A673 (cell line): ENCODE data around the gene CRISPLD2. TPM values are rescaled to one million over a fixed set of nuclear protein-coding genes. Genes with fewer than 3 reads are reported as not detected.

Experiments
- BruUV-seq: library from RNA; stranded (reverse); fragments of 400-500 nt; replicated peaks from 2 replicates; lab custom pipeline; 2021; lab: Mats Ljungman, UMichigan
- CTCF ChIA-PET: fragments of 300-600 bp; sonication (Branson Sonifier 250); formaldehyde crosslinking; loops from one replicate; lab custom pipeline; 2022; ENCODE audit warnings: antibody characterized with exemption; lab: Charles Lee
- POLR2A ChIA-PET: fragments of 300-600 bp; sonication (Branson Sonifier 250); formaldehyde crosslinking; loops from one replicate; lab custom pipeline; 2022; ENCODE audit warnings: antibody characterized with exemption; ENCODE audit not compliant: low non-redundant PET; lab: Charles Lee
- DNase-seq: peaks from one replicate; pipeline ENCODE4 v3.0.0-alpha.2; 2015; ENCODE audit warnings: low spot score
- H3K27ac ChIP-seq: fragments of 200-600 bp; sonication (generic); 2 replicates; pipeline ENCODE4 v1.5.1; 2016; ENCODE audit warnings: mixed run types, low read depth, mild to moderate bottlenecking, mixed read lengths, antibody characterized with exemption, low read length; ENCODE audit not compliant: poor library complexity, severe bottlenecking
- H3K27me3 ChIP-seq: fragments of 200-600 bp; sonication (generic); replicated peaks from 2 replicates; pipeline ENCODE4 v1.6.1; 2017; ENCODE audit warnings: mixed run types, low read depth, mild to moderate bottlenecking, mixed read lengths, antibody characterized with exemption, low read length; ENCODE audit not compliant: insufficient read depth, poor library complexity
- H3K36me3 ChIP-seq: fragments of 200-600 bp; sonication (generic); 2 replicates; pipeline ENCODE4 v1.6.1; 2016; ENCODE audit warnings: mixed run types, mild to moderate bottlenecking, mixed read lengths, antibody characterized with exemption, low read length; ENCODE audit not compliant: insufficient read depth, poor library complexity, severe bottlenecking
- H3K4me1 ChIP-seq: fragments of 200-600 bp; sonication (generic); 2 replicates; pipeline ENCODE4 v1.6.1; 2017; ENCODE audit warnings: mixed run types, mild to moderate bottlenecking, mixed read lengths, antibody characterized with exemption, low read length; ENCODE audit not compliant: insufficient read depth, poor library complexity, severe bottlenecking
- H3K4me3 ChIP-seq: fragments of 200-600 bp; sonication (generic); 2 replicates; pipeline ENCODE4 v1.5.1; 2016; ENCODE audit warnings: low read depth, mixed run types, mild to moderate bottlenecking, mixed read lengths, low read length; ENCODE audit not compliant: poor library complexity, severe bottlenecking
- H3K9me3 ChIP-seq: fragments of 200-600 bp; sonication (generic); 2 replicates; pipeline ENCODE4 v1.6.1; 2016; ENCODE audit warnings: mixed run types, low read depth, mild to moderate bottlenecking, mixed read lengths, antibody characterized with exemption, low read length; ENCODE audit not compliant: poor library complexity, severe bottlenecking
- EZH2 ChIP-seq: fragments of 200-600 bp; sonication (generic); IDR thresholded peaks from 2 replicates; pipeline ENCODE4 v1.6.1; 2017; ENCODE audit warnings: borderline replicate concordance, low read depth, mild to moderate bottlenecking, mixed read lengths, antibody characterized with exemption, low read length; ENCODE audit not compliant: poor library complexity, severe bottlenecking
- intact Hi-C: fragments of 100-400 bp; cut with micrococcal nuclease; formaldehyde crosslinking; loops from one replicate; pipeline ENCODE4 v1.10.0; 2022; ENCODE audit not compliant: unreplicated experiment
- total RNA-seq: library from RNA; stranded (reverse); gene quantifications from 2 replicates; pipeline ENCODE4 v1.2.3, GENCODE V29; 2021
- TF ChIP-seq, protein P1 (sequence below): fragments of 300-800, 200-600 bp; sonication (generic); conservative IDR thresholded peaks from 2 replicates; pipeline ENCODE4 v1.5.1; 2017; ENCODE audit warnings: low read depth, mild to moderate bottlenecking, antibody characterized with exemption, low read length, moderate library complexity, mixed read lengths

Gene CRISPLD2
- total RNA-seq, 1 experiment from 2014 or later, result 0.32 TPM

DNA sequence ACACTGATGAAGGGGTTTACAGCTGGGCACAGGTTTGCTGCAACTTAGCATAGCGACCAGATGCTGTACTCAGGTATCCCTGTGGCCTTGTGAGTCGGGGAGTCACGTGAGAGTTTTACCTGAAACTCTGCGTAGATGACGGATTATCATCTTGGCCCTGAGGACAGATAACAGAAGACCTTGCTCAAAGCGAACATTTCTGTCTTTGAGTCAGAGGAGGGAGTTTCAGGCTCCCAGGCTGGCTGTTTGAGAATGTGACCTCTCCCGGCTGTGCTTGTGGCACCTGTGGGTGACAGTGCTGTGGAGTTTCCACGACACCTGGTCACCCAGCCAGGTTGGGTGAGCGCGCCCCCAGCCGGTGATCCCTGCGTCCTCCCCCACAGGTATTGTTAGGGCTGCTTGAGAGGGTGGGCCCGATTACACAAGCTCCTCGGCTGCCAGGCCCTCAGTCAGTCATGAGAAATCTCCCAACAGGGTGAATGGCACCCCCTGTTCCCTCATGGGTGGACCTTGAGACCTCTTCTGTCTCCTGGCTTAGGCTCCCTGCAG is 44.4 kb upstream of the CRISPLD2 start:
- ChIA-PET CTCF (no interaction called here), POLR2A (no interaction called here)
- no peak overlapping the region for H3K4me3 ChIP-seq
- DNase-seq, result no peak
- TF ChIP-seq, protein P1, sequence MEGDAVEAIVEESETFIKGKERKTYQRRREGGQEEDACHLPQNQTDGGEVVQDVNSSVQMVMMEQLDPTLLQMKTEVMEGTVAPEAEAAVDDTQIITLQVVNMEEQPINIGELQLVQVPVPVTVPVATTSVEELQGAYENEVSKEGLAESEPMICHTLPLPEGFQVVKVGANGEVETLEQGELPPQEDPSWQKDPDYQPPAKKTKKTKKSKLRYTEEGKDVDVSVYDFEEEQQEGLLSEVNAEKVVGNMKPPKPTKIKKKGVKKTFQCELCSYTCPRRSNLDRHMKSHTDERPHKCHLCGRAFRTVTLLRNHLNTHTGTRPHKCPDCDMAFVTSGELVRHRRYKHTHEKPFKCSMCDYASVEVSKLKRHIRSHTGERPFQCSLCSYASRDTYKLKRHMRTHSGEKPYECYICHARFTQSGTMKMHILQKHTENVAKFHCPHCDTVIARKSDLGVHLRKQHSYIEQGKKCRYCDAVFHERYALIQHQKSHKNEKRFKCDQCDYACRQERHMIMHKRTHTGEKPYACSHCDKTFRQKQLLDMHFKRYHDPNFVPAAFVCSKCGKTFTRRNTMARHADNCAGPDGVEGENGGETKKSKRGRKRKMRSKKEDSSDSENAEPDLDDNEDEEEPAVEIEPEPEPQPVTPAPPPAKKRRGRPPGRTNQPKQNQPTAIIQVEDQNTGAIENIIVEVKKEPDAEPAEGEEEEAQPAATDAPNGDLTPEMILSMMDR, result no peak
- TF ChIP-seq EZH2, result no peak
- H3K27me3 ChIP-seq, result no peaks in the 10 kb centered on the region
- intact Hi-C loops, result no loop called here
- H3K36me3 ChIP-seq, result peaks cover 76% of the 10 kb centered on the region
- H3K27ac ChIP-seq, result no peak overlapping the region
- no TSS peak for BruUV-seq
- no peaks in the 10 kb centered on the region for H3K4me1 ChIP-seq
- no peaks in the 10 kb centered on the region for H3K9me3 ChIP-seq

DNA sequence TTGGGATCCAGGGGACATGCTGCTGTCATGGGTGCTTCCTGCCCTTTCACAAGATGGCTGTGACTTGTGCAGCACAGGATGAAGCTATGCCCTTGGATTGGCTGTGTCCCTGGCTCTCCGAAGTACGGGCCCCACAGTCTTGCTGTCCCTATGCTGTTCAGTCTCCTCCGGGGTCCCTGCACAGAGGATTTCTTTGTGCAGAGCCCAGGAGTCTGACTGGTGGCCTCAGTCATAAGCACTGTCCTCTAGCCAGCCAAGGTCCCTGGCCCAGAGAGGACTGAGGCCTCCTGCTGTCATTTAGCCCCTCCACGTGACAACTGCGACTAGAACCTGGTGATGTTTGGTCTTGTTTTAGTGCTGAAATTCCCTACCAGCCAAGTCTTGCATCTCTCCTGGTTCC is 42.4 kb upstream of the CRISPLD2 start:
- no peaks in the 10 kb centered on the region for H3K27me3 ChIP-seq
- BruUV-seq, result no TSS peak
- no peaks in the 10 kb centered on the region for H3K4me1 ChIP-seq
- ChIA-PET POLR2A (no interaction called here), CTCF (no interaction called here)
- H3K36me3 ChIP-seq, result peaks cover 72% of the 10 kb centered on the region
- TF ChIP-seq, protein P1, result no peak
- TF ChIP-seq EZH2, result no peak
- no peaks in the 10 kb centered on the region for H3K9me3 ChIP-seq
- no peak overlapping the region for H3K4me3 ChIP-seq
- no peak for DNase-seq
- no peak overlapping the region for H3K27ac ChIP-seq
- intact Hi-C loops, result no loop called here

DNA sequence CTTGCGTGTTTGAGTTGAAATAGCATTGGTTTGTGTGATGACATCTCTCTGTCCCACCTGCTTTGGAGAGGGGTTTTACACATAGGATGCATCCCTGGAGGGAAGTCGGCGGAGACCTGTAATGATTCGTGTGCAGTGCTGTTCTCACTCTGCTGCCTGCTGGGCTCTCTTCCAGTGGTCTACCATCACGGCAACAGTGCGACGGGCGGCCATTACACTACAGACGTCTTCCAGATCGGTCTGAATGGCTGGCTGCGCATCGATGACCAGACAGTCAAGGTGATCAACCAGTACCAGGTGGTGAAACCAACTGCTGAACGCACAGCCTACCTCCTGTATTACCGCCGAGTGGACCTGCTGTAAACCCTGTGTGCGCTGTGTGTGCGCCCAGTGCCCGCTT is 41.1 kb upstream of the CRISPLD2 start:
- Histone ChIP-seq H3K4me3 (no peak overlapping the region), H3K36me3 (peaks cover 59% of the 10 kb centered on the region), H3K27ac (no peak overlapping the region), H3K9me3 (no peaks in the 10 kb centered on the region), H3K4me1 (no peaks in the 10 kb centered on the region), H3K27me3 (no peaks in the 10 kb centered on the region)
- CTCF ChIA-PET, result no interaction called here
- POLR2A ChIA-PET, result no interaction called here
- BruUV-seq, result no TSS peak
- no peak for DNase-seq
- intact Hi-C loops, result no loop called here
- TF ChIP-seq EZH2, result no peak
- TF ChIP-seq, protein P1, result no peak
